IPS-NIHi7 (cell line): ENCODE measurements around the gene LRRC3.

Experiments
- DNase-seq: peaks from one replicate; pipeline ENCODE4 v3.0.0; 2012; ENCODE audit warnings: mixed read lengths; ENCODE audit errors: extremely low spot score

The LRRC3 gene

GRCh38 chr21:44423941-44424607, 31.2 kb upstream of the LRRC3 start:
- DNase-seq: no peak

GRCh38 chr21:44424608-44425306, 30.6 kb upstream of the LRRC3 start:
- no peak for DNase-seq

- DNase-seq: no peak
These were observed 29.9 kb upstream of the LRRC3 start for GRCh38 chr21:44425307-44425894.

- no peak for DNase-seq
These were observed 29.2 kb upstream of the LRRC3 start for GRCh38 chr21:44425895-44426662.

GRCh38 chr21:44426663-44427191, 28.6 kb upstream of the LRRC3 start:
- no peak for DNase-seq

GRCh38 chr21:44427241-44428120, 27.8 kb upstream of the LRRC3 start:
- no peak for DNase-seq

- peak; percentile 72 for DNase-seq
These were observed 26.9 kb upstream of the LRRC3 start for GRCh38 chr21:44428281-44428960.

- DNase-seq: no peak
These were observed 25.4 kb upstream of the LRRC3 start for GRCh38 chr21:44429894-44430293.

GRCh38 chr21:44431300-44431699, 24.0 kb upstream of the LRRC3 start:
- no peak for DNase-seq

- DNase-seq: no peak
These were observed 22.2 kb upstream of the LRRC3 start for GRCh38 chr21:44432841-44433790.

- DNase-seq: no peak
These were observed 21.3 kb upstream of the LRRC3 start for GRCh38 chr21:44433791-44434567.

GRCh38 chr21:44434568-44434925, 20.8 kb upstream of the LRRC3 start:
- DNase-seq: no peak

- DNase-seq: no peak
These were observed 20.2 kb upstream of the LRRC3 start for GRCh38 chr21:44434936-44435635.

GRCh38 chr21:44436111-44436611, 19.1 kb upstream of the LRRC3 start:
- DNase-seq: no peak

- no peak for DNase-seq
These were observed 18.4 kb upstream of the LRRC3 start for GRCh38 chr21:44436958-44437357.

- no peak for DNase-seq
These were observed 18.0 kb upstream of the LRRC3 start for GRCh38 chr21:44437371-44437695.

GRCh38 chr21:44437696-44438431, 17.4 kb upstream of the LRRC3 start:
- DNase-seq: no peak
